H1 (cell line): ENCODE results near the gene CELF3. TPM values are rescaled to one million over a fixed set of nuclear protein-coding genes. Genes with fewer than 3 reads are reported as not detected.

Experiments
- CTCF ChIA-PET: fragments of 300-600 bp; sonication (Branson Sonifier 250); formaldehyde crosslinking; loops from one replicate; lab custom pipeline; 2021; ENCODE audit not compliant: partially characterized antibody; lab: Charles Lee
- POLR2A ChIA-PET: fragments of 300-600 bp; sonication (Branson Sonifier 250); formaldehyde crosslinking; loops from one replicate; lab custom pipeline; 2021; ENCODE audit warnings: inconsistent platforms; ENCODE audit not compliant: partially characterized antibody; lab: Charles Lee
- DNase-seq, 2 experiments: peaks; one replicate each; pipeline versions ENCODE4 v3.0.0 to v3.0.0-alpha.2; 2010 to 2022; ENCODE audit warnings: low spot score in 2 of 2, low read depth in 1 of 2, mixed read lengths in 1 of 2
- FAIRE-seq: peaks from 2 replicates; lab custom pipeline; 2011; peaks lifted over from hg19 to GRCh38; lab: Jason Lieb, UNC
- H2AFZ ChIP-seq: 2 replicates; pipeline ENCODE4 v1.8.1; 2012; ENCODE audit warnings: low read length, inconsistent platforms
- H2AK5ac ChIP-seq: 2 replicates; pipeline ENCODE4 v1.6.1; 2013; ENCODE audit warnings: low read depth, low read length
- H2BK120ac ChIP-seq: replicated peaks from 2 replicates; pipeline ENCODE3; 2013; ENCODE audit warnings: low read depth, low read length, inconsistent platforms
- H2BK12ac ChIP-seq: 2 replicates; pipeline ENCODE4 v1.6.1; 2013; ENCODE audit warnings: low read depth, low read length
- H2BK15ac ChIP-seq: 2 replicates; pipeline ENCODE4 v1.6.1; 2013; ENCODE audit warnings: low read length
- H2BK20ac ChIP-seq: 2 replicates; pipeline ENCODE4 v1.6.1; 2013; ENCODE audit warnings: low read length
- H2BK5ac ChIP-seq: 2 replicates; pipeline ENCODE4 v1.6.1; 2013; ENCODE audit warnings: low read depth, low read length
- H3K14ac ChIP-seq: 2 replicates; pipeline ENCODE4 v1.6.1; 2013; ENCODE audit warnings: inconsistent platforms; ENCODE audit not compliant: insufficient read length
- H3K18ac ChIP-seq: 2 replicates; pipeline ENCODE4 v1.6.1; 2013; ENCODE audit warnings: low read length; ENCODE audit errors: extremely low read depth
- H3K23ac ChIP-seq: 2 replicates; pipeline ENCODE4 v1.6.1; 2013; ENCODE audit warnings: inconsistent platforms; ENCODE audit not compliant: insufficient read length
- H3K23me2 ChIP-seq: 2 replicates; pipeline ENCODE4 v1.6.1; 2013; ENCODE audit warnings: low read depth, low read length
- H3K27ac ChIP-seq: 2 replicates; pipeline ENCODE4 v1.6.1; 2011; ENCODE audit warnings: low read depth, low read length, inconsistent platforms
- H3K27me3 ChIP-seq, 4 experiments: replicated peaks in 1 of 4; 1 replicate in 1 of 4; 2 replicates in 3 of 4; pipeline versions ENCODE4 v1.6.1 to v1.8.1; 2011 to 2013; ENCODE audit warnings: low read length in 3 of 4, mild to moderate bottlenecking in 3 of 4, inconsistent platforms in 2 of 4, mixed read lengths in 2 of 4, moderate library complexity in 1 of 4; ENCODE audit not compliant: control insufficient read depth in 3 of 4, insufficient read depth in 3 of 4; ENCODE audit errors: extremely low read depth in 1 of 4
- H3K36me3 ChIP-seq, 4 experiments: 2 replicates each; pipeline versions ENCODE4 v1.6.1 to v1.8.1; 2011 to 2013; ENCODE audit warnings: mild to moderate bottlenecking in 4 of 4, low read length in 3 of 4, moderate library complexity in 2 of 4, control low read depth in 1 of 4, inconsistent platforms in 1 of 4; ENCODE audit not compliant: insufficient read depth in 4 of 4, control insufficient read depth in 2 of 4
- H3K4ac ChIP-seq: replicated peaks from 2 replicates; pipeline ENCODE3; 2013; ENCODE audit warnings: low read length, low read depth, mixed read lengths, inconsistent platforms; ENCODE audit not compliant: insufficient read length
- H3K4me1 ChIP-seq, 4 experiments: replicated peaks in 1 of 4; 1 replicate in 1 of 4; 2 replicates in 3 of 4; pipeline versions ENCODE4 v1.6.1 to v1.8.1; 2011 to 2013; ENCODE audit warnings: low read length in 3 of 4, inconsistent platforms in 2 of 4, mixed read lengths in 1 of 4; ENCODE audit not compliant: insufficient read depth in 4 of 4, control insufficient read depth in 3 of 4
- H3K4me2 ChIP-seq, 2 experiments: 2 replicates each; pipeline versions ENCODE4 v1.6.1 to v1.8.1; 2011 to 2013; ENCODE audit warnings: low read depth in 2 of 2, low read length in 2 of 2, control low read depth in 1 of 2, inconsistent platforms in 1 of 2, mild to moderate bottlenecking in 1 of 2; ENCODE audit not compliant: insufficient read depth in 1 of 2
- H3K4me3 ChIP-seq, 4 experiments: fragments of 200-600, 300-600 bp in 1 of 4; sonication (generic), shearing (Covaris generic), sonication (Bioruptor Twin) in 1 of 4; 2 replicates each; pipeline versions ENCODE4 v1.5.1 to v1.8.1; 2011 to 2016; ENCODE audit warnings: low read length in 4 of 4, low read depth in 3 of 4, control low read depth in 2 of 4, inconsistent platforms in 2 of 4, mild to moderate bottlenecking in 2 of 4, mixed read lengths in 1 of 4, moderate library complexity in 1 of 4; ENCODE audit not compliant: insufficient read depth in 2 of 4; ENCODE audit errors: extremely low read depth in 1 of 4
- H3K56ac ChIP-seq: replicated peaks from 2 replicates; pipeline ENCODE3; 2013; ENCODE audit warnings: low read depth, mild to moderate bottlenecking, mixed read lengths, low read length, inconsistent platforms; ENCODE audit not compliant: insufficient read length
- H3K79me1 ChIP-seq: 2 replicates; pipeline ENCODE4 v1.6.1; 2013; ENCODE audit warnings: low read depth, low read length, control low read depth
- H3K79me2 ChIP-seq, 2 experiments: 2 replicates each; pipeline versions ENCODE4 v1.6.1 to v1.8.1; 2012 to 2013; ENCODE audit warnings: low read length in 2 of 2, mild to moderate bottlenecking in 2 of 2, inconsistent platforms in 1 of 2; ENCODE audit not compliant: insufficient read depth in 2 of 2, control insufficient read depth in 1 of 2
- H3K9ac ChIP-seq, 4 experiments: replicated peaks in 1 of 4; 1 replicate in 1 of 4; 2 replicates in 3 of 4; pipeline versions ENCODE4 v1.6.1 to v1.8.1; 2011 to 2013; ENCODE audit warnings: low read depth in 3 of 4, low read length in 3 of 4, control low read depth in 2 of 4, mild to moderate bottlenecking in 2 of 4, moderate library complexity in 2 of 4, inconsistent platforms in 1 of 4; ENCODE audit errors: extremely low read depth in 1 of 4
- H3K9me3 ChIP-seq, 2 experiments: 2 replicates each; pipeline versions ENCODE4 v1.6.1 to v1.8.1; 2012 to 2013; ENCODE audit warnings: mild to moderate bottlenecking in 2 of 2, moderate library complexity in 2 of 2, control low read depth in 1 of 2, inconsistent platforms in 1 of 2, low read depth in 1 of 2, low read length in 1 of 2, mixed read lengths in 1 of 2; ENCODE audit not compliant: insufficient read depth in 2 of 2
- H4K20me1 ChIP-seq, 2 experiments: replicated peaks in 1 of 2; 2 replicates each; pipeline versions ENCODE3 to v1.8.1; 2011 to 2013; ENCODE audit warnings: inconsistent platforms in 2 of 2, low read length in 2 of 2, mild to moderate bottlenecking in 1 of 2; ENCODE audit not compliant: insufficient read depth in 2 of 2, control insufficient read depth in 1 of 2
- H4K5ac ChIP-seq: 2 replicates; pipeline ENCODE4 v1.6.1; 2013; ENCODE audit warnings: low read length, low read depth, mixed read lengths, inconsistent platforms; ENCODE audit not compliant: insufficient read length
- H4K8ac ChIP-seq: 2 replicates; pipeline ENCODE4 v1.8.0; 2013; ENCODE audit warnings: mild to moderate bottlenecking, moderate library complexity, low read length, inconsistent platforms; ENCODE audit not compliant: insufficient read depth; ENCODE audit errors: extremely low read depth
- H4K91ac ChIP-seq: replicated peaks from 2 replicates; pipeline ENCODE3; 2013; ENCODE audit warnings: low read length, mixed read lengths, inconsistent platforms; ENCODE audit not compliant: insufficient read length
- CREB1 ChIP-seq: IDR thresholded peaks from 2 replicates; pipeline ENCODE4 v1.6.1; 2012; ENCODE audit warnings: inconsistent platforms
- CTCF ChIP-seq, 3 experiments: IDR thresholded peaks; 1 replicate in 2 of 3; 2 replicates in 1 of 3; pipeline versions ENCODE4 v1.5.1 to v1.6.1; 2011; ENCODE audit warnings: low read length in 3 of 3, mild to moderate bottlenecking in 3 of 3, inconsistent platforms in 2 of 3, low read depth in 1 of 3, moderate library complexity in 1 of 3; ENCODE audit not compliant: insufficient read depth in 1 of 3; ENCODE audit errors: control extremely low read depth in 1 of 3
- KDM1A ChIP-seq: fragments of 200-600, 300-600 bp; sonication (generic); IDR thresholded peaks from 2 replicates; pipeline ENCODE4 v1.7.1; 2016; ENCODE audit warnings: mild to moderate bottlenecking, low read length, borderline replicate concordance
- RAD21 ChIP-seq, 2 experiments: IDR thresholded peaks in 1 of 2; conservative IDR thresholded peaks in 1 of 2; 2 replicates each; pipeline ENCODE4 v1.6.1; 2011; ENCODE audit warnings: low read depth in 2 of 2, low read length in 2 of 2, improper control_type of control experiment in 1 of 2, inconsistent platforms in 1 of 2, mild to moderate bottlenecking in 1 of 2, moderate library complexity in 1 of 2
- SIN3A ChIP-seq, 2 experiments: IDR thresholded peaks in 1 of 2; conservative IDR thresholded peaks in 1 of 2; 2 replicates each; pipeline ENCODE4 v1.6.1; 2011 to 2012; ENCODE audit warnings: low read length in 2 of 2, improper control_type of control experiment in 1 of 2, low read depth in 1 of 2, mild to moderate bottlenecking in 1 of 2
- WGBS, 2 experiments: shearing (Covaris generic) in 1 of 2; methylation state at CpG; one replicate each; pipeline versions ENCODE4 v1.1.6 to v1.1.7; 2013 to 2015; ENCODE audit warnings: low lambda C conversion rate in 2 of 2, mixed read lengths in 2 of 2, inconsistent platforms in 1 of 2, low coverage in 1 of 2, missing lambda C conversion rate in 1 of 2; ENCODE audit not compliant: insufficient replicate concordance in 2 of 2, insufficient coverage in 1 of 2, insufficient read length in 1 of 2; ENCODE audit errors: extremely low coverage in 1 of 2, missing lambda C conversion rate in 1 of 2; 5-methylcytosine and 5-hydroxymethylcytosine counted together
- polyA plus RNA-seq, 7 experiments: library from polyadenylated mRNA; depleted of rRNA in 3 of 7; stranded (reverse) in 5 of 7; unstranded in 2 of 7; fragments of >200 nt in 5 of 7; fragments of 200-250 nt in 2 of 7; gene quantifications; 1 replicate in 5 of 7; 2 replicates in 1 of 7; 4 replicates in 1 of 7; pipeline versions ENCODE4 v1.2.1 to v1.2.3, GENCODE V29; 2011 to 2013; ENCODE audit warnings: missing spikeins in 2 of 7, mixed read lengths in 2 of 7
- total RNA-seq: library from RNA; stranded (reverse); fragmentation: NEBNext Ultra II Directional; extraction: Animal tissue kit (Norgen Biotek cat#: 25700); gene quantifications from 2 replicates; pipeline ENCODE4 v1.2.1, GENCODE V29; 2021

The CELF3 gene
- total and polyA plus RNA-seq, 2 of the 8 experiments (the other 6 are each of a cell fraction or from before 2014, with no cell fraction given), result 0.34 to 1.2 TPM

GRCh38 chr1:151715726-151716404, 738 bp downstream of the CELF3 start:
- 40% methylated on average over 16 of the region's 17 CpGs; no CpG with 5 or more reads in 1 of the 2 experiments for WGBS, 2 experiments
- no peak overlapping the region; a peak in 1 of 7 replicates for H3K9ac ChIP-seq
- no peak overlapping the region for H3K27ac ChIP-seq

More at GRCh38 chr1:151715726-151716404, 738 bp downstream of the CELF3 start:
- ChIA-PET CTCF (interaction anchor here (0.5 to 4.8 kb wide), 23 partner anchors 8 to 1252 kb away, joined by 3 to 41 read pairs (median 4); no protein-coding TSS in a partner anchor), POLR2A (interaction anchor here (0.9 to 3.5 kb wide), 5 partner anchors 10 to 175 kb away, joined by 3 to 15 read pairs (median 4); partner anchors contain the start of gene TUFT1)
- Histone ChIP-seq H3K18ac (no peak overlapping the region; the same call in 1 of the 2 replicates), H3K9me3 (no peaks in the 10 kb centered on the region), H2BK5ac (no peak overlapping the region), H2AFZ (0 out of 2 replicates have a peak overlapping the region, but pooled peaks have one; percentile 16), H3K4me3 (peak overlapping the region; percentile 29 to 60 (median 54); a peak in 7 of 8 replicates), H3K79me1 (no peaks in the 10 kb centered on the region; the same call in 1 of the 2 replicates), H2BK120ac (no peak overlapping the region), H3K4me2 (peak overlapping the region; percentile 76 to 97), H3K23me2 (peaks cover 8% of the 10 kb centered on the region; the same call in 1 of the 2 replicates), H3K27me3 (peaks cover 0 to 17% (median 11%) of the 10 kb centered on the region in 4 experiments; a peak in 5 of 7 replicates), H2BK20ac (no peak overlapping the region), H3K4me1 (peaks cover under 1 to 8% (median 3%) of the 10 kb centered on the region in 4 experiments), H3K4ac (no peak overlapping the region), H2BK12ac (0 out of 2 replicates have a peak overlapping the region, but pooled peaks have one; percentile 50), H4K91ac (no peak overlapping the region), H3K23ac (no peak overlapping the region), H2BK15ac (no peak overlapping the region), H2AK5ac (no peak overlapping the region), H3K56ac (no peak overlapping the region), H3K36me3 (no peaks in the 10 kb centered on the region), H4K5ac (no peak overlapping the region), H4K20me1 (no peaks in the 10 kb centered on the region), H3K14ac (no peak overlapping the region), H4K8ac (no peak overlapping the region), H3K79me2 (no peaks in the 10 kb centered on the region)
- no peak for FAIRE-seq
- TF ChIP-seq CREB1 (peak; percentile 26; the same call in 1 of the 2 replicates), SIN3A (conservative IDR thresholded peaks at IDR 0.05 in 1 of 2, IDR thresholded peaks at IDR 0.05 in 1 of 2; ENCODE audit: low read depth in 1 of 2, low read length in 2 of 2) (peak; percentile 30 to 60; a peak in 2 of 4 replicates), CTCF (IDR thresholded peaks at IDR 0.05; ENCODE audit: control extremely low read depth in 1 of 3, insufficient read depth in 1 of 3, low read depth in 1 of 3, low read length in 3 of 3) (peak; percentile 47 to 57 (median 55)), RAD21 (IDR thresholded peaks at IDR 0.05 in 1 of 2, conservative IDR thresholded peaks at IDR 0.05 in 1 of 2; ENCODE audit: low read depth in 2 of 2, low read length in 2 of 2) (peak; percentile 41 to 51), KDM1A (no peak)
- peak in 1 of 2 experiments; percentile 82 for DNase-seq
